Endothelial cell of umbilical vein (primary cell): ENCODE measurements around the gene CASKIN2. TPM values are rescaled to one million over a fixed set of nuclear protein-coding genes. Genes with fewer than 3 reads are reported as not detected.

ENCODE experiments used
- BruUV-seq: library from RNA; stranded (reverse); fragments of 400-500 nt; replicated peaks from 2 replicates; lab custom pipeline; 2021; lab: Mats Ljungman, UMichigan
- CTCF ChIA-PET: fragments of 300-600, 350-600 bp; sonication (Branson Sonifier 250); formaldehyde crosslinking; loops from one replicate; lab custom pipeline; 2021; ENCODE audit warnings: antibody characterized with exemption, inconsistent platforms; lab: Charles Lee
- POLR2A ChIA-PET: fragments of 300-600, 350-600 bp; sonication (Branson Sonifier 250); formaldehyde crosslinking; loops from one replicate; lab custom pipeline; 2021; ENCODE audit warnings: antibody characterized with exemption, inconsistent platforms; lab: Charles Lee
- DNase-seq: peaks from one replicate; pipeline ENCODE4 v3.0.0-alpha.2; 2011; ENCODE audit warnings: low read depth, low spot score
- FAIRE-seq: peaks from 2 replicates; lab custom pipeline; 2011; peaks lifted over from hg19 to GRCh38; lab: Jason Lieb, UNC
- H2AFZ ChIP-seq: 2 replicates; pipeline ENCODE4 v1.6.0; 2012; ENCODE audit warnings: low read depth, low read length, control low read depth, inconsistent platforms
- H3K27ac ChIP-seq: 2 replicates; pipeline ENCODE4 v1.5.1; 2011; ENCODE audit warnings: low read depth, mild to moderate bottlenecking, control low read depth, low read length, moderate library complexity; ENCODE audit not compliant: insufficient read depth
- H3K27me3 ChIP-seq, 2 experiments: 2 replicates each; pipeline versions ENCODE4 v1.6.0 to v1.6.1; 2011; ENCODE audit warnings: low read length in 2 of 2, mixed read lengths in 1 of 2; ENCODE audit not compliant: control insufficient read depth in 2 of 2, insufficient read depth in 2 of 2
- H3K36me3 ChIP-seq, 2 experiments: 2 replicates in 1 of 2; 3 replicates in 1 of 2; pipeline ENCODE4 v1.5.1; 2011; ENCODE audit warnings: low read length in 2 of 2, mild to moderate bottlenecking in 1 of 2, moderate library complexity in 1 of 2; ENCODE audit not compliant: control insufficient read depth in 2 of 2, insufficient read depth in 2 of 2; ENCODE audit errors: extremely low read depth in 1 of 2
- H3K4me1 ChIP-seq: 3 replicates; pipeline ENCODE4 v1.5.1; 2011; ENCODE audit warnings: mild to moderate bottlenecking, low read length; ENCODE audit not compliant: control insufficient read depth, insufficient read depth; ENCODE audit errors: extremely low read depth
- H3K4me2 ChIP-seq: 2 replicates; pipeline ENCODE4 v1.6.1; 2011; ENCODE audit warnings: low read length, control low read depth, mixed read lengths; ENCODE audit not compliant: insufficient read depth
- H3K4me3 ChIP-seq, 3 experiments: fragments of 200-600 bp in 1 of 3; sonication (generic), shearing (Covaris generic) in 1 of 3; replicated peaks in 1 of 3; 2 replicates each; pipeline ENCODE4 v1.5.1; 2011 to 2016; ENCODE audit warnings: control low read depth in 3 of 3, low read length in 3 of 3, mild to moderate bottlenecking in 2 of 3, inconsistent platforms in 1 of 3, low read depth in 1 of 3, moderate library complexity in 1 of 3; ENCODE audit not compliant: insufficient read depth in 1 of 3
- H3K79me2 ChIP-seq: 2 replicates; pipeline ENCODE4 v1.6.0; 2012; ENCODE audit warnings: low read length, inconsistent platforms; ENCODE audit not compliant: control insufficient read depth, insufficient read depth
- H3K9ac ChIP-seq: replicated peaks from 2 replicates; pipeline ENCODE3; 2011; ENCODE audit warnings: low read length, control low read depth; ENCODE audit not compliant: insufficient read depth; ENCODE audit errors: extremely low read depth
- H3K9me1 ChIP-seq: replicated peaks from 3 replicates; pipeline ENCODE4 v1.6.0; 2011; ENCODE audit warnings: mild to moderate bottlenecking, low read length; ENCODE audit not compliant: control insufficient read depth, insufficient read depth; ENCODE audit errors: extremely low read depth
- H3K9me3 ChIP-seq: replicated peaks from 2 replicates; pipeline ENCODE4 v1.5.1; 2012; ENCODE audit warnings: low read length, inconsistent platforms; ENCODE audit not compliant: control insufficient read depth, insufficient read depth
- H4K20me1 ChIP-seq: replicated peaks from 2 replicates; pipeline ENCODE3; 2011; ENCODE audit warnings: mild to moderate bottlenecking, low read length; ENCODE audit not compliant: control insufficient read depth, insufficient read depth; ENCODE audit errors: extremely low read depth
- CTCF ChIP-seq, 2 donors: IDR thresholded peaks; 1 replicate in 1 of 2; 2 replicates in 1 of 2; pipeline ENCODE4 v1.5.1; 2011; ENCODE audit warnings: low read length in 2 of 2, mild to moderate bottlenecking in 2 of 2, moderate library complexity in 2 of 2, control low read depth in 1 of 2, inconsistent platforms in 1 of 2, low read depth in 1 of 2; ENCODE audit not compliant: insufficient read depth in 1 of 2; ENCODE audit errors: extremely low read depth in 1 of 2
- EZH2 ChIP-seq: IDR thresholded peaks from 2 replicates; pipeline ENCODE4 v1.6.1; 2012; ENCODE audit warnings: borderline replicate concordance, low read depth, mild to moderate bottlenecking, moderate library complexity, low read length, inconsistent platforms; ENCODE audit not compliant: severe bottlenecking
- FOS ChIP-seq: IDR thresholded peaks from 2 replicates; pipeline ENCODE4 v1.6.1; 2011; ENCODE audit warnings: mild to moderate bottlenecking, low read length, moderate library complexity, borderline replicate concordance; ENCODE audit not compliant: insufficient read depth
- GATA2 ChIP-seq: IDR thresholded peaks from 2 replicates; pipeline ENCODE4 v1.7.0; 2011; ENCODE audit warnings: low read depth, mild to moderate bottlenecking, moderate library complexity, mixed read lengths, low read length; ENCODE audit not compliant: insufficient read length, insufficient read depth
- JUN ChIP-seq: IDR thresholded peaks from 2 replicates; pipeline ENCODE4 v1.6.1; 2011; ENCODE audit warnings: borderline replicate concordance, low read depth; ENCODE audit not compliant: insufficient read length, insufficient read depth
- MYC ChIP-seq: IDR thresholded peaks from one replicate; pipeline ENCODE4 v1.6.1; 2011; ENCODE audit warnings: mild to moderate bottlenecking, low read depth, low read length
- POLR2A ChIP-seq: IDR thresholded peaks from 2 replicates; pipeline ENCODE4 v1.6.1; 2012; ENCODE audit warnings: low read depth, mild to moderate bottlenecking, control low read depth, low read length
- POLR2AphosphoS5 ChIP-seq: IDR thresholded peaks from 2 replicates; pipeline ENCODE4 v1.6.1; 2012; ENCODE audit warnings: low read depth, mild to moderate bottlenecking, control low read depth, low read length, moderate library complexity; ENCODE audit not compliant: insufficient read depth
- dilution Hi-C: fragments of 300-500 bp; cut with MboI; formaldehyde crosslinking; loops from one replicate; pipeline ENCODE4 v1.15.0; 2019; ENCODE audit warnings: low sequenced_read_pairs; ENCODE audit not compliant: extremely low pct_ligation_motif_present
- intact Hi-C: fragments of 100-400 bp; cut with micrococcal nuclease; formaldehyde crosslinking; loops from one replicate; pipeline ENCODE4 v1.10.0; 2022
- polyA plus RNA-seq, 4 experiments: library from polyadenylated mRNA; depleted of rRNA in 3 of 4; stranded (reverse) in 3 of 4; unstranded in 1 of 4; fragments of >200 nt; gene quantifications; 2 replicates each; pipeline versions ENCODE4 v1.2.1 to v1.2.3, GENCODE V29; 2011 to 2012; ENCODE audit warnings: missing spikeins in 1 of 4
- total RNA-seq: library from RNA; stranded (reverse); gene quantifications from 2 replicates; pipeline ENCODE4 v1.2.3, GENCODE V29; 2021
- TF ChIP-seq, protein P1 (sequence below): IDR thresholded peaks from 2 replicates; pipeline ENCODE4 v1.6.1; 2011; ENCODE audit not compliant: insufficient read depth, insufficient read length

Gene CASKIN2
- total and polyA plus RNA-seq, 2 donors (not counting 3 experiments of a cell fraction or from before 2014, with no cell fraction given): 13.0 to 37.6 TPM

DNA sequence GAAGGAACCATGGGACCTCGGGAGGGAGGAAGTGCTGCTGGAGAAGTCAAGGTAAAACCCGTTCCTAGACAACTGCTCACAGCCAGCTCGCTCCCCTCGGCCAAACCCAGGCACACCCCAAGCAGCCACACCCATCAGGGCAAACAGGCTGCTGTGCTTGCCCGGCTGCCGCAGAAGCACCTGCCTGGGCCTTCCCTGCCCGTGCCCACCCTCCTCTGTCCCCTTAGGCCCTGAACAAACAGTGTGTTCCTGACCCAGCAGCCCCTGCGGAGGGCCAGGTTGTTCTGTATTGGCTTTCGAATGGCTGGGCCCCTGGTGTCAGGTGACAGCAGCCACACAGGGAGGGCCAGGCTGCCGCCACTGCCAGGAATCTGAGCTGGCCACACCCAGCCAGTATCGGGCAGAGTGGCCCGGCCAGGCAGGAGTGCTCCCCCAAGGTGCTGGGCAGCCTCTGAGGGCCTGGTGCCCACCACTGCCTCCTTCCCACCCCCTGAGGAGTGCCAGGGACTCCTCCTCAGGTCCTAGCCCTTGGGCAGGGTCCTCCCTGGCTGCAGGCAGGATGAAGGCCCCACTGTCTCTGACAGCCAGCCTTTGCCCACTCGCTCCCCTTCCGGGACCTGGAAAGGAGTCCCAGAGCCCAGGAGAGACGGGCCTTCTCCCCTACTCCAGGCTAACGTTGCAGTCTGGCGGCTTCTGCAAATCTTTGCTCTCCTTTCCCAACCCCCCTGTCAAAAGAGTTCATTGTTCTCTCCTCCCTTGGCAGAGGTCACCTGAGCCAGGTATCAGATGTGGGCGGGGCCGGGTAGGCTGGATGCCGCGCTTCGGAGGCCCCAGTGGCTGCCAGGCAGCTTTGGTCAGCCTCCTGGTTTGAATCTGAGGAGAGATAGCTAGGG, 34.2 kb upstream of the CASKIN2 start:
- DNase-seq (no peak), FAIRE-seq (no peak)
- dilution Hi-C loops: no loop called here
- intact Hi-C loops: no loop called here
- H3K4me1 ChIP-seq: no peaks in the 10 kb centered on the region
- no peak for TF ChIP-seq POLR2AphosphoS5
- BruUV-seq: no TSS peak
- H3K9me3 ChIP-seq: no peaks in the 10 kb centered on the region
- no peaks in the 10 kb centered on the region for H3K27me3 ChIP-seq
- POLR2A ChIA-PET: no interaction called here
- H3K9ac ChIP-seq: no peak overlapping the region
- CTCF ChIA-PET: interaction anchor here (0.9 to 1.3 kb wide), 2 partner anchors 15 to 52 kb away, joined by 3 to 4 read pairs; no protein-coding TSS in a partner anchor
- no peaks in the 10 kb centered on the region for H4K20me1 ChIP-seq
- no peak overlapping the region for H3K27ac ChIP-seq
- H3K36me3 ChIP-seq: no peaks in the 10 kb centered on the region
- no peaks in the 10 kb centered on the region for H3K79me2 ChIP-seq
- no peak overlapping the region for H3K4me2 ChIP-seq
- H3K4me3 ChIP-seq: no peak overlapping the region
- no peaks in the 10 kb centered on the region for H3K9me1 ChIP-seq
- no peak overlapping the region for H2AFZ ChIP-seq

GRCh38 chr17:75548813-75549212, 33.5 kb upstream of the CASKIN2 start:
- BruUV-seq: no TSS peak
- DNase-seq (no peak), FAIRE-seq (no peak)
- Histone ChIP-seq H3K79me2 (no peaks in the 10 kb centered on the region), H3K36me3 (no peaks in the 10 kb centered on the region), H2AFZ (no peak overlapping the region), H3K4me3 (no peak overlapping the region), H3K9me3 (no peaks in the 10 kb centered on the region), H3K27me3 (no peaks in the 10 kb centered on the region), H3K4me2 (no peak overlapping the region), H3K9ac (no peak overlapping the region), H3K4me1 (no peaks in the 10 kb centered on the region), H3K27ac (no peak overlapping the region), H4K20me1 (no peaks in the 10 kb centered on the region), H3K9me1 (no peaks in the 10 kb centered on the region)
- intact Hi-C loops: no loop called here
- ChIA-PET CTCF (interaction anchor here (1.2 kb wide), 1 partner anchor 52 kb away, joined by 3 read pairs; no protein-coding TSS in a partner anchor), POLR2A (no interaction called here)
- dilution Hi-C loops: no loop called here
- no peak for TF ChIP-seq POLR2AphosphoS5
- no peak for TF ChIP-seq JUN
- no peak for TF ChIP-seq POLR2A
- TF ChIP-seq GATA2: no peak
- no peak for TF ChIP-seq EZH2
- TF ChIP-seq CTCF (IDR thresholded peaks at IDR 0.05; ENCODE audit: extremely low read depth in 1 of 2, insufficient read depth in 1 of 2, low read depth in 1 of 2, low read length in 2 of 2): no peak
- TF ChIP-seq, protein P1, sequence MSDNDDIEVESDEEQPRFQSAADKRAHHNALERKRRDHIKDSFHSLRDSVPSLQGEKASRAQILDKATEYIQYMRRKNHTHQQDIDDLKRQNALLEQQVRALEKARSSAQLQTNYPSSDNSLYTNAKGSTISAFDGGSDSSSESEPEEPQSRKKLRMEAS: no peak
- TF ChIP-seq MYC: no peak
- TF ChIP-seq FOS: no peak
